Neuronal stem cell (in vitro differentiated cells): ENCODE results near the gene CCNG1.

ENCODE experiments used
- DNase-seq: peaks from one replicate; pipeline ENCODE4 v3.0.0-alpha.2; 2013; ENCODE audit warnings: low spot score
- H2AFZ ChIP-seq: one replicate; pipeline ENCODE4 v1.6.1; 2013; ENCODE audit warnings: mild to moderate bottlenecking, low read length, inconsistent platforms
- H2AK5ac ChIP-seq: 2 replicates; pipeline ENCODE4 v1.6.1; 2013; ENCODE audit warnings: low read depth, mild to moderate bottlenecking, inconsistent platforms, low read length, moderate library complexity, mixed read lengths
- H2BK120ac ChIP-seq: 2 replicates; pipeline ENCODE4 v1.6.1; 2013; ENCODE audit warnings: low read depth, mild to moderate bottlenecking, inconsistent platforms, low read length, moderate library complexity, mixed read lengths
- H2BK12ac ChIP-seq: one replicate; pipeline ENCODE4 v1.6.1; 2013; ENCODE audit warnings: low read length, inconsistent platforms
- H2BK15ac ChIP-seq: 2 replicates; pipeline ENCODE4 v1.6.1; 2013; ENCODE audit warnings: mild to moderate bottlenecking, low read length, inconsistent platforms, mixed read lengths
- H2BK5ac ChIP-seq: one replicate; pipeline ENCODE4 v1.6.1; 2013; ENCODE audit warnings: inconsistent platforms, mild to moderate bottlenecking, low read length, moderate library complexity
- H3K14ac ChIP-seq: one replicate; pipeline ENCODE4 v1.6.1; 2013; ENCODE audit warnings: low read length, inconsistent platforms
- H3K18ac ChIP-seq: 2 replicates; pipeline ENCODE4 v1.6.1; 2013; ENCODE audit warnings: low read length, inconsistent platforms
- H3K23ac ChIP-seq: 2 replicates; pipeline ENCODE4 v1.6.1; 2013; ENCODE audit warnings: low read depth, mild to moderate bottlenecking, mixed read lengths, low read length, inconsistent platforms; ENCODE audit not compliant: poor library complexity
- H3K27ac ChIP-seq: replicated peaks from 3 replicates; pipeline ENCODE4 v1.5.1; 2013; ENCODE audit warnings: low read length, inconsistent platforms
- H3K27me3 ChIP-seq, 3 experiments: 2 replicates each; pipeline ENCODE4 v1.6.1; 2013; ENCODE audit warnings: low read length in 3 of 3, mild to moderate bottlenecking in 2 of 3, inconsistent platforms in 1 of 3, low read depth in 1 of 3, mixed read lengths in 1 of 3, moderate library complexity in 1 of 3; ENCODE audit not compliant: control insufficient read depth in 3 of 3, insufficient read depth in 3 of 3
- H3K36me3 ChIP-seq, 2 donors: replicated peaks in 1 of 2; 2 replicates each; pipeline ENCODE4 v1.6.1; 2013; ENCODE audit warnings: low read length in 2 of 2; ENCODE audit not compliant: control insufficient read depth in 2 of 2, insufficient read depth in 2 of 2
- H3K4ac ChIP-seq: 2 replicates; pipeline ENCODE4 v1.6.1; 2013; ENCODE audit warnings: inconsistent platforms, mild to moderate bottlenecking, low read length, moderate library complexity
- H3K4me1 ChIP-seq, 2 donors: 1 replicate in 1 of 2; 2 replicates in 1 of 2; pipeline ENCODE4 v1.6.1; 2013; ENCODE audit warnings: low read length in 2 of 2, low read depth in 1 of 2; ENCODE audit not compliant: control insufficient read depth in 2 of 2, insufficient read depth in 1 of 2
- H3K4me2 ChIP-seq: one replicate; pipeline ENCODE4 v1.6.1; 2013; ENCODE audit warnings: mild to moderate bottlenecking, low read length, inconsistent platforms; ENCODE audit not compliant: insufficient read depth, poor library complexity, severe bottlenecking
- H3K4me3 ChIP-seq, 2 donors: 2 replicates each; pipeline ENCODE4 v1.5.1; 2013; ENCODE audit warnings: low read length in 2 of 2, mild to moderate bottlenecking in 2 of 2, inconsistent platforms in 1 of 2, moderate library complexity in 1 of 2
- H3K79me1 ChIP-seq: one replicate; pipeline ENCODE4 v1.6.1; 2013; ENCODE audit warnings: low read depth, mild to moderate bottlenecking, inconsistent platforms, low read length, moderate library complexity
- H3K9ac ChIP-seq: one replicate; pipeline ENCODE4 v1.6.1; 2013; ENCODE audit warnings: mild to moderate bottlenecking, low read depth, low read length, inconsistent platforms; ENCODE audit not compliant: poor library complexity
- H3K9me3 ChIP-seq, 2 donors: replicated peaks in 1 of 2; 2 replicates each; pipeline versions ENCODE3 to v1.6.1; 2013; ENCODE audit warnings: low read length in 2 of 2, mild to moderate bottlenecking in 2 of 2, inconsistent platforms in 1 of 2, low read depth in 1 of 2, mixed read lengths in 1 of 2, moderate library complexity in 1 of 2; ENCODE audit not compliant: control insufficient read depth in 2 of 2, insufficient read depth in 1 of 2
- H4K8ac ChIP-seq: one replicate; pipeline ENCODE4 v1.6.1; 2013; ENCODE audit warnings: low read depth, mild to moderate bottlenecking, inconsistent platforms, low read length, moderate library complexity
- H4K91ac ChIP-seq: one replicate; pipeline ENCODE4 v1.6.1; 2013; ENCODE audit warnings: low read length, low read depth, mild to moderate bottlenecking, inconsistent platforms; ENCODE audit not compliant: poor library complexity
- WGBS, 2 donors: extraction: QIAGEN DNeasy Blood & Tissue Kit; methylation state at CpG; one replicate each; pipeline ENCODE4 v1.1.7; 2013; ENCODE audit warnings: missing lambda C conversion rate in 2 of 2, mixed read lengths in 1 of 2; ENCODE audit not compliant: insufficient read length in 2 of 2, insufficient replicate concordance in 1 of 2; ENCODE audit errors: extremely low coverage in 2 of 2; 5-methylcytosine and 5-hydroxymethylcytosine counted together

CCNG1 gene

DNA sequence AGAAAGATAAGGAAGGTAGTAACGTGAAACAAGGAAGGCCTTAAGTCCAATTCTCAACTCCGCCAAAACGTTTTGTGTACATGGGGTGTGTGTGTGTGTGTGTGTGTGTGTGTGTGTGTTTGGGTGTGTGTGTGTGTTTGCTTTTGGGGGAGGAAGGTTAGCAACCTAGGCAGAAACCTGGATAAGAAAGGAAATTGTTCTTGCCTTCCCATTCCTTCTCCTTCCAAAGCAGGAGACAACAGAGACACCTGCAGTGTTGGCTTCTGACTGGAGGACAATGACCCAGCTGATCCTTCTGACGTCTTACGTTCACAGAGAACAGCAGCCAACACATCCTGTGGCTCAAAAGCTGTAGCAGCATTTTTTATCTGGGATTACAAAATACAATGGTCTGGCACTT lies 4.1 kb upstream of the CCNG1 start:
- H2AK5ac ChIP-seq: no peak overlapping the region
- no peaks in the 10 kb centered on the region for H3K9me3 ChIP-seq
- peaks cover 0 to under 1% of the 10 kb centered on the region in 2 donors for H3K36me3 ChIP-seq
- no peak overlapping the region for H3K14ac ChIP-seq
- no peak overlapping the region for H3K4me2 ChIP-seq
- H3K79me1 ChIP-seq: no peaks in the 10 kb centered on the region
- H4K91ac ChIP-seq: no peak overlapping the region
- H3K23ac ChIP-seq: no peak overlapping the region
- no CpG with 5 or more reads among the region's 5 CpGs for WGBS, 2 donors
- H4K8ac ChIP-seq: no peak overlapping the region
- no peak overlapping the region for H3K4ac ChIP-seq
- H2BK120ac ChIP-seq: no peak overlapping the region
- no peak overlapping the region for H3K4me3 ChIP-seq
- no peak overlapping the region for H2BK12ac ChIP-seq
- H2BK5ac ChIP-seq: no peak overlapping the region
- no peak overlapping the region for H3K18ac ChIP-seq
- no peak overlapping the region for H3K27ac ChIP-seq
- H3K4me1 ChIP-seq: peaks cover 6 to 11% of the 10 kb centered on the region in 2 donors
- no peak overlapping the region for H2AFZ ChIP-seq
- no peak overlapping the region for H3K9ac ChIP-seq
- H3K27me3 ChIP-seq: no peaks in the 10 kb centered on the region
- H2BK15ac ChIP-seq: no peak overlapping the region
- no peak for DNase-seq

- Histone ChIP-seq H3K18ac (no peak overlapping the region), H3K4ac (no peak overlapping the region), H3K27ac (no peak overlapping the region), H3K4me2 (no peak overlapping the region), H2AFZ (peak overlapping the region; percentile 43), H4K91ac (no peak overlapping the region), H3K4me3 (no peak overlapping the region), H2BK12ac (no peak overlapping the region), H3K23ac (no peak overlapping the region), H3K9me3 (no peaks in the 10 kb centered on the region), H3K14ac (no peak overlapping the region), H2AK5ac (no peak overlapping the region), H4K8ac (no peak overlapping the region), H2BK15ac (no peak overlapping the region), H3K27me3 (no peaks in the 10 kb centered on the region), H2BK120ac (no peak overlapping the region), H3K4me1 (peaks cover 9 to 13% of the 10 kb centered on the region in 2 donors), H3K9ac (no peak overlapping the region), H2BK5ac (no peak overlapping the region), H3K36me3 (peaks cover 4 to 10% of the 10 kb centered on the region in 2 donors), H3K79me1 (no peaks in the 10 kb centered on the region)
- no CpG with 5 or more reads among the region's 3 CpGs for WGBS, 2 donors
- no peak for DNase-seq
Observed at GRCh38 chr5:163434401-163434866, 3.0 kb upstream of the CCNG1 start.

DNA sequence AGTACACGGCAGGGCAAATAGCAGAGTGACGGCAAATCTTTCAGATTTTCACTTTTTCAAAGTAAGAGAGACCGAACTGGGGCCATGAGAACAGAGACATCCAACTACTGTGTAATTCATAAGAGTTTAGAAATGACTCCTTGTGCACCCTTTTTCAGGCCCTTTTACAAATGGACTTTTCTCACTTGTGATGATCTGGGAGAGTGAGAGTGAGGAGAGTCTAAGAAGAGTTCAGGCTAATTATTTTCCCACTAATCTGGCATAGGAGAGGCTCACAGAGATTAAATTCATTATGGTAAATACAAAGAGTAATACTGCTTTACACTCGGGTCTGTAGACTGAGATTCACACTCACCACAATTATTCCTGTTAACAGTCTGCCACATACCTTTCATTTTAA lies 880 bp upstream of the CCNG1 start:
- Histone ChIP-seq H4K8ac (no peak overlapping the region), H3K4me1 (peaks cover 11 to 13% of the 10 kb centered on the region in 2 donors), H3K4me2 (peak overlapping the region; percentile 25), H2BK5ac (no peak overlapping the region), H3K23ac (no peak overlapping the region), H2BK15ac (no peak overlapping the region), H3K9me3 (no peaks in the 10 kb centered on the region), H3K4me3 (peak overlapping the region in 1 of 2 donors; percentile 43), H3K14ac (no peak overlapping the region), H4K91ac (no peak overlapping the region), H3K27me3 (no peaks in the 10 kb centered on the region), H2BK120ac (no peak overlapping the region), H3K36me3 (peaks cover 9 to 31% of the 10 kb centered on the region in 2 donors), H2AFZ (peak overlapping the region; percentile 55), H3K27ac (peak overlapping the region; percentile 48), H2BK12ac (no peak overlapping the region), H3K9ac (no peak overlapping the region), H3K18ac (no peak overlapping the region), H2AK5ac (no peak overlapping the region), H3K79me1 (no peaks in the 10 kb centered on the region), H3K4ac (no peak overlapping the region)
- WGBS, 2 donors: no CpG with 5 or more reads among the region's 4 CpGs
- no peak for DNase-seq

- Histone ChIP-seq H4K91ac (no peak overlapping the region), H3K79me1 (no peaks in the 10 kb centered on the region), H3K36me3 (peaks cover 9 to 36% of the 10 kb centered on the region in 2 donors), H3K23ac (no peak overlapping the region), H3K27ac (peak overlapping the region; percentile 48), H2BK5ac (no peak overlapping the region), H3K27me3 (no peaks in the 10 kb centered on the region), H2BK120ac (no peak overlapping the region), H3K9ac (no peak overlapping the region), H3K9me3 (no peaks in the 10 kb centered on the region), H3K4me3 (peak overlapping the region in 1 of 2 donors; percentile 43), H3K4me2 (peak overlapping the region; percentile 33), H3K18ac (no peak overlapping the region), H3K4ac (no peak overlapping the region), H4K8ac (no peak overlapping the region), H2BK12ac (no peak overlapping the region), H2AK5ac (no peak overlapping the region), H2AFZ (peak overlapping the region; percentile 55), H3K4me1 (peaks cover 11 to 13% of the 10 kb centered on the region in 2 donors), H3K14ac (no peak overlapping the region), H2BK15ac (no peak overlapping the region)
- no peak for DNase-seq
- no CpG with 5 or more reads among the region's 6 CpGs for WGBS, 2 donors
Observed at GRCh38 chr5:163437011-163437308, 435 bp upstream of the CCNG1 start.
